HEK293 (cell line): ENCODE data around the gene SIL1.

ENCODE experiments used
- CTCF ChIP-seq: fragments of 450-650 bp; formaldehyde crosslinking; IDR thresholded peaks from 2 replicates; pipeline ENCODE4 v1.5.1; 2016; ENCODE audit warnings: missing biosample characterization, missing genetic modification characterization
- KLF17 ChIP-seq: fragments of 450-650 bp; formaldehyde crosslinking; IDR thresholded peaks from 2 replicates; pipeline ENCODE4 v1.5.1; 2016; ENCODE audit warnings: missing biosample characterization, missing genetic modification characterization
- ZBTB8A ChIP-seq: fragments of 450-650 bp; formaldehyde crosslinking; IDR thresholded peaks from 2 replicates; pipeline ENCODE4 v1.5.1; 2016; ENCODE audit warnings: missing biosample characterization, missing genetic modification characterization
- ZNF24 ChIP-seq: fragments of 450-650 bp; formaldehyde crosslinking; IDR thresholded peaks from 2 replicates; pipeline ENCODE4 v1.5.1; 2016; ENCODE audit warnings: missing biosample characterization, missing genetic modification characterization
- ZNF549 ChIP-seq: fragments of 450-650 bp; IDR thresholded peaks from 2 replicates; pipeline ENCODE4 v1.5.1; 2018; ENCODE audit warnings: missing biosample characterization, missing genetic modification characterization, mild to moderate bottlenecking, inconsistent platforms, moderate library complexity

GRCh38 chr5:138978080-138978479 is 220.1 kb downstream of the SIL1 start:
- TF ChIP-seq ZNF24, result no peak
- TF ChIP-seq ZNF549 (tag by site-specific recombination), result no peak
- no peak for TF ChIP-seq KLF17 (tag by site-specific recombination)
- TF ChIP-seq ZBTB8A (tag by site-specific recombination), result no peak
- TF ChIP-seq CTCF, result no peak
